Mesenchymal stem cell (in vitro differentiated cells and primary cell): ENCODE measurements around the gene TRIAP1.

Experiments
- DNase-seq: peaks from one replicate; pipeline ENCODE4 v3.0.0-alpha.2; 2013
- H2AFZ ChIP-seq: one replicate; pipeline ENCODE4 v1.6.1; 2013; ENCODE audit warnings: low read depth, mild to moderate bottlenecking, control low read depth, inconsistent platforms, low read length, moderate library complexity
- H2AK5ac ChIP-seq: 2 replicates; pipeline ENCODE4 v1.6.1; 2013; ENCODE audit warnings: low read length, moderate library complexity, mild to moderate bottlenecking, inconsistent platforms; ENCODE audit not compliant: severe bottlenecking
- H2BK120ac ChIP-seq: one replicate; pipeline ENCODE4 v1.6.1; 2013; ENCODE audit warnings: low read depth, mild to moderate bottlenecking, inconsistent platforms, low read length, moderate library complexity
- H2BK12ac ChIP-seq, 2 experiments: one replicate each; pipeline ENCODE4 v1.6.1; 2013; ENCODE audit warnings: inconsistent platforms in 2 of 2, low read length in 2 of 2, mild to moderate bottlenecking in 2 of 2, moderate library complexity in 2 of 2, control low read depth in 1 of 2
- H2BK15ac ChIP-seq: one replicate; pipeline ENCODE4 v1.6.1; 2013; ENCODE audit warnings: mild to moderate bottlenecking, low read depth, inconsistent platforms; ENCODE audit not compliant: poor library complexity, severe bottlenecking
- H2BK5ac ChIP-seq: 2 replicates; pipeline ENCODE4 v1.6.1; 2013; ENCODE audit warnings: low read depth, mild to moderate bottlenecking, low read length, control low read depth, inconsistent platforms; ENCODE audit not compliant: poor library complexity, severe bottlenecking
- H3K14ac ChIP-seq, 2 experiments: one replicate each; pipeline ENCODE4 v1.6.1; 2013; ENCODE audit warnings: inconsistent platforms in 2 of 2, low read length in 2 of 2, control low read depth in 1 of 2, mild to moderate bottlenecking in 1 of 2, moderate library complexity in 1 of 2
- H3K18ac ChIP-seq, 2 experiments: one replicate each; pipeline ENCODE4 v1.6.1; 2013; ENCODE audit warnings: inconsistent platforms in 2 of 2, low read length in 2 of 2, control low read depth in 1 of 2, low read depth in 1 of 2, mild to moderate bottlenecking in 1 of 2
- H3K23ac ChIP-seq, 2 experiments: one replicate each; pipeline ENCODE4 v1.6.1; 2013; ENCODE audit warnings: inconsistent platforms in 2 of 2, low read length in 2 of 2, mild to moderate bottlenecking in 2 of 2, moderate library complexity in 2 of 2, control low read depth in 1 of 2
- H3K27ac ChIP-seq: 2 replicates; pipeline ENCODE4 v1.5.1; 2013; ENCODE audit warnings: mild to moderate bottlenecking, moderate library complexity, low read length, control low read depth, inconsistent platforms; ENCODE audit not compliant: poor library complexity, severe bottlenecking
- H3K27me3 ChIP-seq, 2 experiments: 2 replicates each; pipeline versions ENCODE4 v1.6.1 to v1.7.0; 2013; ENCODE audit warnings: low read length in 2 of 2, mild to moderate bottlenecking in 2 of 2, moderate library complexity in 2 of 2, control low read depth in 1 of 2, inconsistent platforms in 1 of 2; ENCODE audit not compliant: control insufficient read depth in 1 of 2, insufficient read depth in 1 of 2
- H3K36me3 ChIP-seq, 2 experiments: 2 replicates each; pipeline versions ENCODE4 v1.6.1 to v1.7.0; 2013; ENCODE audit warnings: low read length in 2 of 2, control low read depth in 1 of 2, inconsistent platforms in 1 of 2, low read depth in 1 of 2, mild to moderate bottlenecking in 1 of 2; ENCODE audit not compliant: insufficient read depth in 2 of 2, control insufficient read depth in 1 of 2
- H3K4ac ChIP-seq, 2 experiments: one replicate each; pipeline ENCODE4 v1.6.1; 2013; ENCODE audit warnings: inconsistent platforms in 2 of 2, low read length in 2 of 2, mild to moderate bottlenecking in 2 of 2, moderate library complexity in 2 of 2, control low read depth in 1 of 2, low read depth in 1 of 2
- H3K4me1 ChIP-seq: 2 replicates; pipeline ENCODE4 v1.6.1; 2013; ENCODE audit warnings: low read depth, low read length, control low read depth; ENCODE audit not compliant: control insufficient read depth, insufficient read depth
- H3K4me2 ChIP-seq: 2 replicates; pipeline ENCODE4 v1.6.1; 2013; ENCODE audit warnings: low read length, mild to moderate bottlenecking, inconsistent platforms; ENCODE audit not compliant: poor library complexity, severe bottlenecking
- H3K4me3 ChIP-seq, 2 experiments: 2 replicates each; pipeline versions ENCODE4 v1.5.1 to v1.7.0; 2013; ENCODE audit warnings: low read length in 2 of 2, mild to moderate bottlenecking in 2 of 2, control low read depth in 1 of 2, low read depth in 1 of 2; ENCODE audit not compliant: insufficient read depth in 1 of 2
- H3K79me1 ChIP-seq: replicated peaks from 2 replicates; pipeline ENCODE4 v1.6.1; 2013; ENCODE audit warnings: mild to moderate bottlenecking, control low read depth, low read length, inconsistent platforms; ENCODE audit not compliant: poor library complexity, severe bottlenecking
- H3K9ac ChIP-seq: 2 replicates; pipeline ENCODE4 v1.7.0; 2013; ENCODE audit warnings: mild to moderate bottlenecking, low read length, moderate library complexity
- H3K9me3 ChIP-seq: 2 replicates; pipeline ENCODE4 v1.7.0; 2013; ENCODE audit warnings: mild to moderate bottlenecking, low read length; ENCODE audit not compliant: control insufficient read depth
- H4K8ac ChIP-seq: one replicate; pipeline ENCODE4 v1.6.1; 2013; ENCODE audit warnings: inconsistent platforms, mild to moderate bottlenecking, low read length, moderate library complexity
- H4K91ac ChIP-seq: one replicate; pipeline ENCODE4 v1.6.1; 2013; ENCODE audit warnings: mild to moderate bottlenecking, low read length, inconsistent platforms
- WGBS: methylation state at CpG from one replicate; pipeline ENCODE4 v1.1.7; 2013; ENCODE audit warnings: mixed read lengths; 5-methylcytosine and 5-hydroxymethylcytosine counted together

The TRIAP1 gene

GRCh38 chr12:120438495-120439198 is 7.5 kb downstream of the TRIAP1 start:
- no peak overlapping the region for H3K14ac ChIP-seq
- H3K23ac ChIP-seq, result no peak overlapping the region
- no peak overlapping the region for H3K4ac ChIP-seq
- H2BK5ac ChIP-seq, result no peak overlapping the region
- no peak overlapping the region for H2BK120ac ChIP-seq
- H2AFZ ChIP-seq, result peak overlapping the region; percentile 75
- no peaks in the 10 kb centered on the region for H3K9me3 ChIP-seq
- H3K4me2 ChIP-seq, result peak overlapping the region; percentile 51
- no peak overlapping the region for H4K8ac ChIP-seq
- peak overlapping the region; percentile 93 for H3K9ac ChIP-seq
- no peak overlapping the region for H2BK12ac ChIP-seq
- H3K4me3 ChIP-seq, result peak overlapping the region; percentile 92
- 51% methylated on average over 16 of the region's 17 CpGs for WGBS
- H2BK15ac ChIP-seq, result no peak overlapping the region
- H3K27ac ChIP-seq, result no peak overlapping the region
- no peaks in the 10 kb centered on the region for H3K27me3 ChIP-seq
- no peak overlapping the region for H2AK5ac ChIP-seq
- H4K91ac ChIP-seq, result no peak overlapping the region
- peaks cover 5% of the 10 kb centered on the region for H3K4me1 ChIP-seq
- no peak overlapping the region for H3K18ac ChIP-seq
- H3K79me1 ChIP-seq, result peaks cover 1% of the 10 kb centered on the region
- peaks cover 8 to 29% of the 10 kb centered on the region in 2 experiments for H3K36me3 ChIP-seq
- peak; percentile 11 for DNase-seq

- peak within 1 kb of the TSS in 1 of 2 experiments; percentile 78 for H3K14ac ChIP-seq
- H3K4me3 ChIP-seq, result peak within 1 kb of the TSS; percentile 92
- peak within 1 kb of the TSS; percentile 77 for H2AFZ ChIP-seq
- H2AK5ac ChIP-seq, result no peak within 1 kb of the TSS
- peak within 1 kb of the TSS; percentile 88 for H3K4me2 ChIP-seq
- peak within 1 kb of the TSS; percentile 93 for H3K9ac ChIP-seq
- H3K4me1 ChIP-seq, result peaks cover 5% of the 10 kb centered on the region
- H2BK12ac ChIP-seq, result no peak within 1 kb of the TSS
- H2BK5ac ChIP-seq, result no peak within 1 kb of the TSS
- H2BK15ac ChIP-seq, result no peak within 1 kb of the TSS
- no peak within 1 kb of the TSS for H3K23ac ChIP-seq
- H3K79me1 ChIP-seq, result peaks cover 1% of the 10 kb centered on the region
- peak within 1 kb of the TSS; percentile 83 for H4K8ac ChIP-seq
- H3K18ac ChIP-seq, result peak within 1 kb of the TSS in 1 of 2 experiments; percentile 81
- peak; percentile 98 for DNase-seq
- no peak within 1 kb of the TSS for H4K91ac ChIP-seq
- peaks cover 0 to 5% of the 10 kb centered on the region in 2 experiments for H3K27me3 ChIP-seq
- H3K4ac ChIP-seq, result peak within 1 kb of the TSS; percentile 50 to 52
- H3K36me3 ChIP-seq, result peaks cover 5 to 22% of the 10 kb centered on the region in 2 experiments
- under 1% methylated on average over 58 of the region's 59 CpGs for WGBS
- no peaks in the 10 kb centered on the region for H3K9me3 ChIP-seq
- no peak within 1 kb of the TSS for H2BK120ac ChIP-seq
- peak within 1 kb of the TSS; percentile 65 for H3K27ac ChIP-seq
These were observed 8.3 kb downstream of the TRIAP1 start, which contains the start of gene COX6A1 for GRCh38 chr12:120437735-120438494. Gene COX6A1, plus strand, starts transcription at chr12:120438113. Its CDS starts 14 bp downstream, at chr12:120438127.

GRCh38 chr12:120432772-120433525 is 13.2 kb downstream of the TRIAP1 start:
- Histone ChIP-seq H3K4me3 (no peak overlapping the region), H3K4me1 (no peaks in the 10 kb centered on the region), H3K27ac (no peak overlapping the region), H3K9ac (no peak overlapping the region), H2BK12ac (no peak overlapping the region), H2AK5ac (no peak overlapping the region), H3K27me3 (peaks cover 3 to 5% of the 10 kb centered on the region in 2 experiments), H2AFZ (no peak overlapping the region), H3K79me1 (no peaks in the 10 kb centered on the region), H2BK120ac (no peak overlapping the region), H3K23ac (no peak overlapping the region), H4K91ac (no peak overlapping the region), H3K18ac (no peak overlapping the region), H3K4me2 (no peak overlapping the region), H3K4ac (no peak overlapping the region), H3K36me3 (no peaks in the 10 kb centered on the region), H3K14ac (no peak overlapping the region), H2BK15ac (no peak overlapping the region), H4K8ac (no peak overlapping the region), H2BK5ac (no peak overlapping the region), H3K9me3 (no peaks in the 10 kb centered on the region)
- 69% methylated on average over 9 of the region's 10 CpGs for WGBS
- no peak for DNase-seq
